ENCODE measurements around the gene MATR3.

- TF ChIP-seq CTCF (IDR thresholded peaks at IDR 0.05) (no peak), POLR2A (IDR thresholded peaks at IDR 0.05) (no peak)
Observed at GRCh38 chr5:139262059-139262741, 31.3 kb upstream of the MATR3 start.

Measured in thyroid gland (tissue), 4 donors.